H1 (cell line): ENCODE data around the gene CNGA1. TPM values are rescaled to one million over a fixed set of nuclear protein-coding genes. Genes with fewer than 3 reads are reported as not detected.

Experiments used
- CTCF ChIA-PET: fragments of 300-600 bp; sonication (Branson Sonifier 250); formaldehyde crosslinking; loops from one replicate; lab custom pipeline; 2021; ENCODE audit not compliant: partially characterized antibody; lab: Charles Lee
- POLR2A ChIA-PET: fragments of 300-600 bp; sonication (Branson Sonifier 250); formaldehyde crosslinking; loops from one replicate; lab custom pipeline; 2021; ENCODE audit warnings: inconsistent platforms; ENCODE audit not compliant: partially characterized antibody; lab: Charles Lee
- DNase-seq, 2 experiments: peaks; one replicate each; pipeline versions ENCODE4 v3.0.0 to v3.0.0-alpha.2; 2010 to 2022; ENCODE audit warnings: low spot score in 2 of 2, low read depth in 1 of 2, mixed read lengths in 1 of 2
- FAIRE-seq: peaks from 2 replicates; lab custom pipeline; 2011; peaks lifted over from hg19 to GRCh38; lab: Jason Lieb, UNC
- H2AFZ ChIP-seq: 2 replicates; pipeline ENCODE4 v1.8.1; 2012; ENCODE audit warnings: low read length, inconsistent platforms
- H2AK5ac ChIP-seq: 2 replicates; pipeline ENCODE4 v1.6.1; 2013; ENCODE audit warnings: low read depth, low read length
- H2BK120ac ChIP-seq: replicated peaks from 2 replicates; pipeline ENCODE3; 2013; ENCODE audit warnings: low read depth, low read length, inconsistent platforms
- H2BK12ac ChIP-seq: 2 replicates; pipeline ENCODE4 v1.6.1; 2013; ENCODE audit warnings: low read depth, low read length
- H2BK15ac ChIP-seq: 2 replicates; pipeline ENCODE4 v1.6.1; 2013; ENCODE audit warnings: low read length
- H2BK20ac ChIP-seq: 2 replicates; pipeline ENCODE4 v1.6.1; 2013; ENCODE audit warnings: low read length
- H2BK5ac ChIP-seq: 2 replicates; pipeline ENCODE4 v1.6.1; 2013; ENCODE audit warnings: low read depth, low read length
- H3K14ac ChIP-seq: 2 replicates; pipeline ENCODE4 v1.6.1; 2013; ENCODE audit warnings: inconsistent platforms; ENCODE audit not compliant: insufficient read length
- H3K18ac ChIP-seq: 2 replicates; pipeline ENCODE4 v1.6.1; 2013; ENCODE audit warnings: low read length; ENCODE audit errors: extremely low read depth
- H3K23ac ChIP-seq: 2 replicates; pipeline ENCODE4 v1.6.1; 2013; ENCODE audit warnings: inconsistent platforms; ENCODE audit not compliant: insufficient read length
- H3K23me2 ChIP-seq: 2 replicates; pipeline ENCODE4 v1.6.1; 2013; ENCODE audit warnings: low read depth, low read length
- H3K27ac ChIP-seq: 2 replicates; pipeline ENCODE4 v1.6.1; 2011; ENCODE audit warnings: low read depth, low read length, inconsistent platforms
- H3K27me3 ChIP-seq, 4 experiments: replicated peaks in 1 of 4; 1 replicate in 1 of 4; 2 replicates in 3 of 4; pipeline versions ENCODE4 v1.6.1 to v1.8.1; 2011 to 2013; ENCODE audit warnings: low read length in 3 of 4, mild to moderate bottlenecking in 3 of 4, inconsistent platforms in 2 of 4, mixed read lengths in 2 of 4, moderate library complexity in 1 of 4; ENCODE audit not compliant: control insufficient read depth in 3 of 4, insufficient read depth in 3 of 4; ENCODE audit errors: extremely low read depth in 1 of 4
- H3K36me3 ChIP-seq, 4 experiments: 2 replicates each; pipeline versions ENCODE4 v1.6.1 to v1.8.1; 2011 to 2013; ENCODE audit warnings: mild to moderate bottlenecking in 4 of 4, low read length in 3 of 4, moderate library complexity in 2 of 4, control low read depth in 1 of 4, inconsistent platforms in 1 of 4; ENCODE audit not compliant: insufficient read depth in 4 of 4, control insufficient read depth in 2 of 4
- H3K4ac ChIP-seq: replicated peaks from 2 replicates; pipeline ENCODE3; 2013; ENCODE audit warnings: low read length, low read depth, mixed read lengths, inconsistent platforms; ENCODE audit not compliant: insufficient read length
- H3K4me1 ChIP-seq, 4 experiments: replicated peaks in 1 of 4; 1 replicate in 1 of 4; 2 replicates in 3 of 4; pipeline versions ENCODE4 v1.6.1 to v1.8.1; 2011 to 2013; ENCODE audit warnings: low read length in 3 of 4, inconsistent platforms in 2 of 4, mixed read lengths in 1 of 4; ENCODE audit not compliant: insufficient read depth in 4 of 4, control insufficient read depth in 3 of 4
- H3K4me2 ChIP-seq, 2 experiments: 2 replicates each; pipeline versions ENCODE4 v1.6.1 to v1.8.1; 2011 to 2013; ENCODE audit warnings: low read depth in 2 of 2, low read length in 2 of 2, control low read depth in 1 of 2, inconsistent platforms in 1 of 2, mild to moderate bottlenecking in 1 of 2; ENCODE audit not compliant: insufficient read depth in 1 of 2
- H3K4me3 ChIP-seq, 4 experiments: fragments of 200-600, 300-600 bp in 1 of 4; sonication (generic), shearing (Covaris generic), sonication (Bioruptor Twin) in 1 of 4; 2 replicates each; pipeline versions ENCODE4 v1.5.1 to v1.8.1; 2011 to 2016; ENCODE audit warnings: low read length in 4 of 4, low read depth in 3 of 4, control low read depth in 2 of 4, inconsistent platforms in 2 of 4, mild to moderate bottlenecking in 2 of 4, mixed read lengths in 1 of 4, moderate library complexity in 1 of 4; ENCODE audit not compliant: insufficient read depth in 2 of 4; ENCODE audit errors: extremely low read depth in 1 of 4
- H3K56ac ChIP-seq: replicated peaks from 2 replicates; pipeline ENCODE3; 2013; ENCODE audit warnings: low read depth, mild to moderate bottlenecking, mixed read lengths, low read length, inconsistent platforms; ENCODE audit not compliant: insufficient read length
- H3K79me1 ChIP-seq: 2 replicates; pipeline ENCODE4 v1.6.1; 2013; ENCODE audit warnings: low read depth, low read length, control low read depth
- H3K79me2 ChIP-seq, 2 experiments: 2 replicates each; pipeline versions ENCODE4 v1.6.1 to v1.8.1; 2012 to 2013; ENCODE audit warnings: low read length in 2 of 2, mild to moderate bottlenecking in 2 of 2, inconsistent platforms in 1 of 2; ENCODE audit not compliant: insufficient read depth in 2 of 2, control insufficient read depth in 1 of 2
- H3K9ac ChIP-seq, 4 experiments: replicated peaks in 1 of 4; 1 replicate in 1 of 4; 2 replicates in 3 of 4; pipeline versions ENCODE4 v1.6.1 to v1.8.1; 2011 to 2013; ENCODE audit warnings: low read depth in 3 of 4, low read length in 3 of 4, control low read depth in 2 of 4, mild to moderate bottlenecking in 2 of 4, moderate library complexity in 2 of 4, inconsistent platforms in 1 of 4; ENCODE audit errors: extremely low read depth in 1 of 4
- H3K9me3 ChIP-seq, 2 experiments: 2 replicates each; pipeline versions ENCODE4 v1.6.1 to v1.8.1; 2012 to 2013; ENCODE audit warnings: mild to moderate bottlenecking in 2 of 2, moderate library complexity in 2 of 2, control low read depth in 1 of 2, inconsistent platforms in 1 of 2, low read depth in 1 of 2, low read length in 1 of 2, mixed read lengths in 1 of 2; ENCODE audit not compliant: insufficient read depth in 2 of 2
- H4K20me1 ChIP-seq, 2 experiments: replicated peaks in 1 of 2; 2 replicates each; pipeline versions ENCODE3 to v1.8.1; 2011 to 2013; ENCODE audit warnings: inconsistent platforms in 2 of 2, low read length in 2 of 2, mild to moderate bottlenecking in 1 of 2; ENCODE audit not compliant: insufficient read depth in 2 of 2, control insufficient read depth in 1 of 2
- H4K5ac ChIP-seq: 2 replicates; pipeline ENCODE4 v1.6.1; 2013; ENCODE audit warnings: low read length, low read depth, mixed read lengths, inconsistent platforms; ENCODE audit not compliant: insufficient read length
- H4K8ac ChIP-seq: 2 replicates; pipeline ENCODE4 v1.8.0; 2013; ENCODE audit warnings: mild to moderate bottlenecking, moderate library complexity, low read length, inconsistent platforms; ENCODE audit not compliant: insufficient read depth; ENCODE audit errors: extremely low read depth
- H4K91ac ChIP-seq: replicated peaks from 2 replicates; pipeline ENCODE3; 2013; ENCODE audit warnings: low read length, mixed read lengths, inconsistent platforms; ENCODE audit not compliant: insufficient read length
- ASH2L ChIP-seq: fragments of 200-600, 300-600 bp; sonication (generic); IDR thresholded peaks from one replicate; pipeline ENCODE4 v1.7.1; 2017; ENCODE audit warnings: low read length
- BCL11A ChIP-seq, 2 experiments: IDR thresholded peaks; one replicate each; pipeline ENCODE4 v1.6.1; 2011; ENCODE audit warnings: low read depth in 2 of 2, low read length in 2 of 2, mild to moderate bottlenecking in 2 of 2
- BRCA1 ChIP-seq: IDR thresholded peaks from 2 replicates; pipeline ENCODE4 v1.6.1; 2012; ENCODE audit warnings: low read depth, low read length, improper control_type of control experiment
- CBX5 ChIP-seq: fragments of 300-800, 300-1000 bp; sonication (generic); IDR thresholded peaks from 2 replicates; pipeline ENCODE4 v1.7.1; 2016; ENCODE audit warnings: antibody characterized with exemption, low read length, low read depth
- EP300 ChIP-seq, 2 experiments: IDR thresholded peaks; 1 replicate in 1 of 2; 2 replicates in 1 of 2; pipeline ENCODE4 v1.6.1; 2011 to 2012; ENCODE audit warnings: low read depth in 2 of 2, low read length in 2 of 2, mild to moderate bottlenecking in 2 of 2, borderline replicate concordance in 1 of 2, inconsistent platforms in 1 of 2, moderate library complexity in 1 of 2
- JUND ChIP-seq: IDR thresholded peaks from 2 replicates; pipeline ENCODE4 v1.6.1; 2011; ENCODE audit warnings: mild to moderate bottlenecking, improper control_type of control experiment, low read length
- KDM1A ChIP-seq: fragments of 200-600, 300-600 bp; sonication (generic); IDR thresholded peaks from 2 replicates; pipeline ENCODE4 v1.7.1; 2016; ENCODE audit warnings: mild to moderate bottlenecking, low read length, borderline replicate concordance
- NRF1 ChIP-seq: IDR thresholded peaks from 2 replicates; pipeline ENCODE4 v1.6.1; 2011; ENCODE audit warnings: mild to moderate bottlenecking, low read depth, low read length, improper control_type of control experiment
- POU5F1 ChIP-seq: IDR thresholded peaks from 2 replicates; pipeline ENCODE4 v1.6.1; 2011; ENCODE audit warnings: low read depth, mild to moderate bottlenecking, low read length, moderate library complexity
- SIX5 ChIP-seq: IDR thresholded peaks from 2 replicates; pipeline ENCODE4 v1.6.1; 2011; ENCODE audit warnings: mild to moderate bottlenecking, low read depth, low read length
- SP4 ChIP-seq: IDR thresholded peaks from 2 replicates; pipeline ENCODE4 v1.6.1; 2012; ENCODE audit warnings: low read length, inconsistent platforms
- TAF1 ChIP-seq: IDR thresholded peaks from 2 replicates; pipeline ENCODE4 v1.6.1; 2011; ENCODE audit warnings: mild to moderate bottlenecking, low read depth, low read length
- WGBS, 2 experiments: shearing (Covaris generic) in 1 of 2; methylation state at CpG; one replicate each; pipeline versions ENCODE4 v1.1.6 to v1.1.7; 2013 to 2015; ENCODE audit warnings: low lambda C conversion rate in 2 of 2, mixed read lengths in 2 of 2, inconsistent platforms in 1 of 2, low coverage in 1 of 2, missing lambda C conversion rate in 1 of 2; ENCODE audit not compliant: insufficient replicate concordance in 2 of 2, insufficient coverage in 1 of 2, insufficient read length in 1 of 2; ENCODE audit errors: extremely low coverage in 1 of 2, missing lambda C conversion rate in 1 of 2; 5-methylcytosine and 5-hydroxymethylcytosine counted together
- polyA plus RNA-seq, 7 experiments: library from polyadenylated mRNA; depleted of rRNA in 3 of 7; stranded (reverse) in 5 of 7; unstranded in 2 of 7; fragments of >200 nt in 5 of 7; fragments of 200-250 nt in 2 of 7; gene quantifications; 1 replicate in 5 of 7; 2 replicates in 1 of 7; 4 replicates in 1 of 7; pipeline versions ENCODE4 v1.2.1 to v1.2.3, GENCODE V29; 2011 to 2013; ENCODE audit warnings: missing spikeins in 2 of 7, mixed read lengths in 2 of 7
- total RNA-seq: library from RNA; stranded (reverse); fragmentation: NEBNext Ultra II Directional; extraction: Animal tissue kit (Norgen Biotek cat#: 25700); gene quantifications from 2 replicates; pipeline ENCODE4 v1.2.1, GENCODE V29; 2021
- TF ChIP-seq, protein P1 (sequence below): IDR thresholded peaks from 2 replicates; pipeline ENCODE4 v1.6.1; 2011; ENCODE audit warnings: low read depth, mild to moderate bottlenecking, low read length; ENCODE audit not compliant: insufficient read depth
- TF ChIP-seq, protein P2 (sequence below): IDR thresholded peaks from 2 replicates; pipeline ENCODE4 v1.6.1; 2012; ENCODE audit warnings: inconsistent platforms

CNGA1 gene
- total and polyA plus RNA-seq, 2 of the 8 experiments (the other 6 are each of a cell fraction or from before 2014, with no cell fraction given) = 0.17 to 0.54 TPM

DNA sequence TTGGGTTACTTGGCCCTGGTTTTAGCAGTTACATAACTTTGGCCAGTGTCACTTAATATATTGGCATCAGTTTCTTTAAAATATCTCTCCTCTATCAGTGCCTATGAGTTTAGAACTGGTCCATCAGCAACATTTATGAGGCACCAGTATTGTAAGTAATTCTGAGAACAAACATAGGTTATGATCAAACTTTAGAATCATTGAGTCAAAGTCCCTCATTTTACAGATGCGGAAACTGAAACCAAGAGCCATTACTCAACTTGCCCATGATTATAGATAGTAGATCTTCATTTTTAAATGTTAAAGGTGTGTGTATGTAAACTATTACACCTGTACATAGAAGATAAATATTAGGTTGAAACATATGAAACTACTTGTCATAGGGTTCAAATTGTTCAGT, 4.6 kb upstream of the CNGA1 start:
- ChIA-PET CTCF (interaction anchor here (3.9 kb wide), 1 partner anchor 12 kb away, joined by 45 read pairs; no protein-coding TSS in a partner anchor), POLR2A (no interaction called here)
- no peak overlapping the region for H3K27ac ChIP-seq
- DNase-seq = no peak
- H2BK120ac ChIP-seq = no peak overlapping the region
- peaks cover 0 to 14% (median 6%) of the 10 kb centered on the region in 4 experiments; a peak in 5 of 7 replicates for H3K27me3 ChIP-seq
- H3K56ac ChIP-seq = no peak overlapping the region
- no peaks in the 10 kb centered on the region; a peak in 1 of 8 replicates for H3K36me3 ChIP-seq
- H3K9ac ChIP-seq = no peak overlapping the region
- no peaks in the 10 kb centered on the region for H3K79me2 ChIP-seq
- no peaks in the 10 kb centered on the region for H3K9me3 ChIP-seq
- H2AFZ ChIP-seq = no peak overlapping the region
- H2BK20ac ChIP-seq = no peak overlapping the region
- H4K5ac ChIP-seq = no peak overlapping the region
- H3K4ac ChIP-seq = no peak overlapping the region
- H3K4me2 ChIP-seq = no peak overlapping the region
- H3K4me1 ChIP-seq = 0 out of 7 replicates have a peak, but pooled peaks cover 0 to 2% (median 0%) of the 10 kb centered on the region in 4 experiments
- H3K23me2 ChIP-seq = peaks cover 9% of the 10 kb centered on the region; the same call in 1 of the 2 replicates
- no peak overlapping the region for H2AK5ac ChIP-seq
- H2BK15ac ChIP-seq = no peak overlapping the region
- H4K20me1 ChIP-seq = no peaks in the 10 kb centered on the region
- H2BK12ac ChIP-seq = no peak overlapping the region
- no peak for FAIRE-seq
- H4K8ac ChIP-seq = no peak overlapping the region
- H2BK5ac ChIP-seq = no peak overlapping the region
- 4% methylated on average over 1 of the region's 1 CpG; no CpG with 5 or more reads in 1 of the 2 experiments for WGBS, 2 experiments
- H4K91ac ChIP-seq = no peak overlapping the region
- H3K14ac ChIP-seq = no peak overlapping the region
- no peak overlapping the region for H3K18ac ChIP-seq
- H3K23ac ChIP-seq = no peak overlapping the region
- no peak overlapping the region for H3K4me3 ChIP-seq
- no peaks in the 10 kb centered on the region for H3K79me1 ChIP-seq
- TF ChIP-seq TAF1 (no peak), BCL11A (IDR thresholded peaks at IDR 0.05; ENCODE audit: low read depth in 2 of 2, low read length in 2 of 2) (no peak), KDM1A (no peak), ASH2L (no peak), NRF1 (no peak), CBX5 (no peak), JUND (no peak), POU5F1 (no peak), SIX5 (no peak), BRCA1 (no peak), EP300 (IDR thresholded peaks at IDR 0.05; ENCODE audit: borderline replicate concordance in 1 of 2, low read depth in 2 of 2, low read length in 2 of 2) (no peak), SP4 (no peak)
- TF ChIP-seq, protein P1, sequence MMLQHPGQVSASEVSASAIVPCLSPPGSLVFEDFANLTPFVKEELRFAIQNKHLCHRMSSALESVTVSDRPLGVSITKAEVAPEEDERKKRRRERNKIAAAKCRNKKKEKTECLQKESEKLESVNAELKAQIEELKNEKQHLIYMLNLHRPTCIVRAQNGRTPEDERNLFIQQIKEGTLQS = no peak
- TF ChIP-seq, protein P2, sequence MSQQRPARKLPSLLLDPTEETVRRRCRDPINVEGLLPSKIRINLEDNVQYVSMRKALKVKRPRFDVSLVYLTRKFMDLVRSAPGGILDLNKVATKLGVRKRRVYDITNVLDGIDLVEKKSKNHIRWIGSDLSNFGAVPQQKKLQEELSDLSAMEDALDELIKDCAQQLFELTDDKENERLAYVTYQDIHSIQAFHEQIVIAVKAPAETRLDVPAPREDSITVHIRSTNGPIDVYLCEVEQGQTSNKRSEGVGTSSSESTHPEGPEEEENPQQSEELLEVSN = no peak
